Measurements from ENCODE around the gene LRRTM4. TPM values are rescaled to one million over a fixed set of nuclear protein-coding genes. Genes with fewer than 3 reads are reported as not detected.

The LRRTM4 gene
- total RNA-seq, 4 donors from 2014 or later, result not detected

DNA sequence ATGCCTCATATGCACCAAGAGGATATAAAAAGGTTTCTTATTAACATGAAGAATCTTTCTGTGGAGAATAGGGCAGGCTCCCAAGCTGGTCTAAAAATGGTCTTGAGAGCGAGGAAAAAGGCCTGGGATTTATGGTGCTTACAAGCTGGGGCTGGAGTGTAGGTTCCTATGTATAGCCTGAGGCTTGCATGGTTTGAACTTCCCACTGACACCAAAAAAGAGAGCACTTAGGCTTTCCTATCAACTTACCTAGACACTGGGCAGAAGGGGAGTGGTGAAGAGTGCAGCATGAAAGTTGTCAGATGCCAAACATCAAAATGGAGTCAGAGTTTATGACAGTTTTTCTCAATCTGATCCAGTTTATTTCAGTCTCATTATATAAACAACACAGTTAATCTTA, 784.6 kb downstream of the LRRTM4 start:
- no peaks in the 10 kb centered on the region for H3K9me3 ChIP-seq
- no peaks in the 10 kb centered on the region for H3K27me3 ChIP-seq
- intact Hi-C loops (cut with DNase I), result no loop called here
- DNase-seq, result no peak
- WGBS, 2 donors, result 92 to 93% methylated on average over 1 of the region's 1 CpG
- H3K36me3 ChIP-seq, result no peaks in the 10 kb centered on the region
- no peak for TF ChIP-seq POLR2A (IDR thresholded peaks at IDR 0.05)
- no peak overlapping the region for H3K4me3 ChIP-seq (replicated peaks in 1 of 3)
- H3K4me1 ChIP-seq, result no peaks in the 10 kb centered on the region
- no peak overlapping the region for H3K27ac ChIP-seq

DNA sequence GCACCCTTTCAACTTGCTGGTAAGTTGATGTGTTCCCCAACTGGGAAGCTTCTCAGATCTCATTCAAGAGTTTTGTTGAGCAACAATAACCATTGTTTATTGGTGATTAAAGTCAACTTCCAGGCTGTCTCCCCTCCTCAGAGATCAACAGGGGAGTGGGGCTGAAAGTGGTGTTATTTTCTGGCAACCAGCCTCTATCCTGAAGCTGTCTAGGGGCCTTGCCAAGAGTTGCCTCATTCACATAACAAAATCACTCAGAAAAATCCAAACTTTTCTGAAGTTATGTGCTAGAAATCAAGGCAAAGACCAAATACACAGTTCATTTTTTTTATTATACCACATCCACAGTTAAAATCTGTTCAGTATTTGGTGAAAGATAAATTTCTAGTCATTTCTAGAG, 788.4 kb downstream of the LRRTM4 start:
- DNase-seq, result no peak
- H3K9me3 ChIP-seq, result no peaks in the 10 kb centered on the region
- no peaks in the 10 kb centered on the region for H3K27me3 ChIP-seq
- H3K4me3 ChIP-seq (replicated peaks in 1 of 3), result no peak overlapping the region
- H3K4me1 ChIP-seq, result no peaks in the 10 kb centered on the region
- intact Hi-C loops (cut with DNase I), result no loop called here
- H3K27ac ChIP-seq, result no peak overlapping the region
- no peaks in the 10 kb centered on the region for H3K36me3 ChIP-seq
- TF ChIP-seq, protein P1, sequence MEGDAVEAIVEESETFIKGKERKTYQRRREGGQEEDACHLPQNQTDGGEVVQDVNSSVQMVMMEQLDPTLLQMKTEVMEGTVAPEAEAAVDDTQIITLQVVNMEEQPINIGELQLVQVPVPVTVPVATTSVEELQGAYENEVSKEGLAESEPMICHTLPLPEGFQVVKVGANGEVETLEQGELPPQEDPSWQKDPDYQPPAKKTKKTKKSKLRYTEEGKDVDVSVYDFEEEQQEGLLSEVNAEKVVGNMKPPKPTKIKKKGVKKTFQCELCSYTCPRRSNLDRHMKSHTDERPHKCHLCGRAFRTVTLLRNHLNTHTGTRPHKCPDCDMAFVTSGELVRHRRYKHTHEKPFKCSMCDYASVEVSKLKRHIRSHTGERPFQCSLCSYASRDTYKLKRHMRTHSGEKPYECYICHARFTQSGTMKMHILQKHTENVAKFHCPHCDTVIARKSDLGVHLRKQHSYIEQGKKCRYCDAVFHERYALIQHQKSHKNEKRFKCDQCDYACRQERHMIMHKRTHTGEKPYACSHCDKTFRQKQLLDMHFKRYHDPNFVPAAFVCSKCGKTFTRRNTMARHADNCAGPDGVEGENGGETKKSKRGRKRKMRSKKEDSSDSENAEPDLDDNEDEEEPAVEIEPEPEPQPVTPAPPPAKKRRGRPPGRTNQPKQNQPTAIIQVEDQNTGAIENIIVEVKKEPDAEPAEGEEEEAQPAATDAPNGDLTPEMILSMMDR (IDR thresholded peaks at IDR 0.05), result no peak
- no peak for TF ChIP-seq POLR2A (IDR thresholded peaks at IDR 0.05)

DNA sequence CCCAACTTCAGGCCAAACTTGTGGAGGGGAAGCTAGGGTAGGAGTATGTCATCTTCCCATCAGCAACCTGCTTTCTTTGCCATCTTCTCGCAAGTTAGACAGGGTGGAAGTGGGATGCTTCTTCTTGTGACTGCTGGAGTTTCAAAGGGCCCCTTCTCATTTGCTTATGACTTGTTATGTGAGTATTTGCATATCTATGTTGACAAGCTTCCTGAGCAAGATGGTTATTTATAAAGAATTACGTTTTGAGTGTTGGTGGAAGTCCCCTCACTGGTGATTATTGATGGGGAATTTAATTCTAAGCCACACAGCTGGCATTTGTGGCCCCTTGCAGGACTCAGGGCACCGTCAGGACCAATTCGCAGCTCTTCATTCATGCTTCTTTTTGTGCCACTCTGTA, 791.0 kb downstream of the LRRTM4 start:
- 75 to 78% methylated on average over 4 of the region's 4 CpGs for WGBS, 2 donors
- Histone ChIP-seq H3K4me1 (no peaks in the 10 kb centered on the region), H3K4me3 (replicated peaks in 1 of 3) (no peak overlapping the region), H3K36me3 (no peaks in the 10 kb centered on the region), H3K27me3 (no peaks in the 10 kb centered on the region), H3K9me3 (no peaks in the 10 kb centered on the region), H3K27ac (no peak overlapping the region)
- intact Hi-C loops (cut with DNase I), result no loop called here
- no peak for TF ChIP-seq POLR2A (IDR thresholded peaks at IDR 0.05)
- TF ChIP-seq, protein P1 (IDR thresholded peaks at IDR 0.05), result no peak
- no peak for DNase-seq

DNA sequence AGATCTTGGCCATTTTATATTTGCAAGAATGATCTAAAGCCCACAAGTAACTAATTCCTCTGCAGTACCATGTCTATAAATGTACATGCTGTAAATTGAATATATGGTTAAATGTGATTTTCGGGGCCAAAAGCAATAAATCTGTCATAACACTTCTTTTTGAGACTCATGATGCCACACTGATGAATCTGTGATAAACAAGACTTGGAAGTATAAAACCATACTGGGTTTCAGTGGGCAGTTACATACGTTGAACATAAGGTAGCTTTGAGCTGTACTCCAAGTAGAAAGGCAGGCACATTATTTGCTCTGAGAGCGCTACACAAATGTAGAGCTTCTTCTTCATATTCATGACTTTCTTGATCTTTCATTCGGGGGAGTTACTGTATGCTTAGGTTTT, 792.2 kb downstream of the LRRTM4 start:
- H3K27me3 ChIP-seq, result no peaks in the 10 kb centered on the region
- no peaks in the 10 kb centered on the region for H3K9me3 ChIP-seq
- no peak overlapping the region for H3K27ac ChIP-seq
- 83 to 91% methylated on average over 4 of the region's 4 CpGs for WGBS, 2 donors
- H3K36me3 ChIP-seq, result no peaks in the 10 kb centered on the region
- DNase-seq, result no peak
- H3K4me1 ChIP-seq, result no peaks in the 10 kb centered on the region
- no peak for TF ChIP-seq POLR2A (IDR thresholded peaks at IDR 0.05)
- TF ChIP-seq, protein P1 (IDR thresholded peaks at IDR 0.05), result no peak
- H3K4me3 ChIP-seq (replicated peaks in 1 of 3), result no peak overlapping the region
- intact Hi-C loops (cut with DNase I), result no loop called here

DNA sequence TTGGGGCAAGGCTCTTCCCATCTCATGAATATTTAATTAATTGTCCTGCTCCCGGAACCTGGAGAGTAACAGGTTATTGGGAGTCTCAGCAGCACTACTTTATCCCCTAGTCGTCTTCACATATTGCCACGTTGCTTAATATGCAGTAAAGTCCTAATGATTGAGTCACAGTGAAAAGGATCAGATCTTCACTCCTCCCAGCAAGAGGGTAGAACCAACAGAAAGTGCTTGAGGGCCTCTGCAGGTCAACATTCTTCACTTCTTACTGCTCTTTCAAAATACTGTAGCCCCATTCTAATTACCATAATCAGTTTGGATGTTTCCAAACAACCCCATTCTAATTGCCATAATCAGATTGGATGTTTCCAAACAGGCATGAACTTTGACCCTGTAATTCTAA, 801.0 kb downstream of the LRRTM4 start:
- WGBS, 2 donors, result 80 to 81% methylated on average over 3 of the region's 3 CpGs
- TF ChIP-seq, protein P1 (IDR thresholded peaks at IDR 0.05), result no peak
- no peak for TF ChIP-seq POLR2A (IDR thresholded peaks at IDR 0.05)

DNA sequence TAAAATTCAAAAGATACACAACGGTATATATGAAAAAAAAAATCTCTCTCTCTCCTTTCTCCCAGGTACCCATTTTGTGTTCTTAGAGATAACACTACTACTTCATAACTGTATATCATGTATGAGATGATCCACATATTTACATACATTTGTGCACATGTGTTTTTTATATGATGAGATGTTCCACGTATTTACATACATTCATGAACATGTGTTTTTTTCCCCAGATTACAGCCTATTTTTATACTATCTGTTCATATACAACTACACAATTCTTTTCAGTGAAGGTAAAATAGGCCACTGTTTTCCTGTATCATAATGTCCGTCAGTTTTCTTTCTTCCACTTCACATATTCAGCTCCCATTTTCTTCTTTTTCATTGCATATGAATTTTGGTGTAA, 808.9 kb downstream of the LRRTM4 start:
- H3K27me3 ChIP-seq, result no peaks in the 10 kb centered on the region
- no peaks in the 10 kb centered on the region for H3K4me1 ChIP-seq
- H3K27ac ChIP-seq, result no peak overlapping the region
- TF ChIP-seq POLR2A (IDR thresholded peaks at IDR 0.05), result no peak
- TF ChIP-seq, protein P1 (IDR thresholded peaks at IDR 0.05), result no peak
- WGBS, 2 donors, result 92 to 95% methylated on average over 3 of the region's 3 CpGs
- H3K4me3 ChIP-seq (replicated peaks in 1 of 3), result no peak overlapping the region
- intact Hi-C loops (cut with DNase I), result no loop called here
- H3K36me3 ChIP-seq, result no peaks in the 10 kb centered on the region
- no peak for DNase-seq
- no peaks in the 10 kb centered on the region for H3K9me3 ChIP-seq

More for the DNA sequence above, 801.0 kb downstream of the LRRTM4 start:
- DNase-seq, result no peak
- Histone ChIP-seq H3K4me1 (no peaks in the 10 kb centered on the region), H3K9me3 (no peaks in the 10 kb centered on the region), H3K27me3 (no peaks in the 10 kb centered on the region), H3K27ac (no peak overlapping the region), H3K36me3 (no peaks in the 10 kb centered on the region), H3K4me3 (replicated peaks in 1 of 3) (no peak overlapping the region)
- intact Hi-C loops (cut with DNase I), result no loop called here

All from thyroid gland (tissue), 4 donors.